Spleen (tissue), 7 donors: ENCODE results near the gene MBNL1.

Experiments
- POLR2A ChIP-seq, 3 donors: fragments of 450-650 bp; IDR thresholded peaks; one replicate each; pipeline ENCODE4 v1.5.1; 2017; ENCODE audit warnings: antibody characterized with exemption in 3 of 3, mild to moderate bottlenecking in 1 of 3
- POLR2AphosphoS5 ChIP-seq, 3 donors: sonication (generic); formaldehyde crosslinking; IDR thresholded peaks; one replicate each; pipeline ENCODE4 v1.5.1; 2017; ENCODE audit warnings: antibody characterized with exemption in 3 of 3
- TF ChIP-seq, protein P1 (sequence below), 11 experiments: fragments of 200-600 bp in 7 of 11; fragments of 450-650 bp in 4 of 11; sonication (generic) in 4 of 11; IDR thresholded peaks in 8 of 11; conservative IDR thresholded peaks in 3 of 11; 1 replicate in 7 of 11; 2 replicates in 4 of 11; pipeline versions ENCODE4 v1.4.0 to v1.8.0; 2016 to 2021; ENCODE audit warnings: antibody characterized with exemption in 11 of 11, inconsistent platforms in 4 of 11, mild to moderate bottlenecking in 1 of 11
- donor health status: DM: no; HTN: no; CAD: no; lungs with moderate emphysema.
- donor health status: DM: no; HTN: no; CAD: no.
- donor health status: DM: no; HTN: no; CAD: no.

DNA sequence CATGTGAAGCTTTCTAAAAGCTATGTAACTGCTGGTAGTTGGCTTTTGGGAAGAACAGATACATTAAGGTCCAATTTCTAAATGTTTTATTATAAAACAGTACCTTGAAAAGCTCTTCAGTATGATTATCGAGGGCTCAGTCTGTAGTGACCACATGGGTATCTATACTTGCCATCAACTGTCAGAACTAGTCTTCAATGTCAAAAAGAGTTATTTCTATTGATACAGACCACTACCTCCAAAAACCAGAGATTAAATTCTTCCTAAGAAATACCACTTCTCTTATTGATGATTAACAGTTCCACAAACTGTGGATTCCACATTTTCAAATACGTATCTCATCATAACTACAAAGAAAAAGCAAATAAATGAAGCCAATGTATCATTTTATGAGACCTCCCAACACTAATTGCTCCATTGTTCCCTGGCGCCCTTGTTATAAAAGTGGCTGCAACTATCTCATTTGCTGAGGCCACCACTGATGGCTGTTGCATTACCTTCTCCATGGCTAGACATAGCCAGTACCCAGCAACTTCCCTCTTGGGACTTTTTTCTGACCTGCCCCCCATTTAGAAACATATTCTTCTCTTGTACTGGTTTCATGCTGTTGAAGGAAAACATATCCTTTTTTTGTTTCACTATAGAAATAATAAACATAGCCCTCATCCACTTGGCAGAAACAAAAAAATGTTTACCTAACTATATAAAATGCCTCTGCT is 33.9 kb upstream of the MBNL1 start:
- TF ChIP-seq, protein P1, sequence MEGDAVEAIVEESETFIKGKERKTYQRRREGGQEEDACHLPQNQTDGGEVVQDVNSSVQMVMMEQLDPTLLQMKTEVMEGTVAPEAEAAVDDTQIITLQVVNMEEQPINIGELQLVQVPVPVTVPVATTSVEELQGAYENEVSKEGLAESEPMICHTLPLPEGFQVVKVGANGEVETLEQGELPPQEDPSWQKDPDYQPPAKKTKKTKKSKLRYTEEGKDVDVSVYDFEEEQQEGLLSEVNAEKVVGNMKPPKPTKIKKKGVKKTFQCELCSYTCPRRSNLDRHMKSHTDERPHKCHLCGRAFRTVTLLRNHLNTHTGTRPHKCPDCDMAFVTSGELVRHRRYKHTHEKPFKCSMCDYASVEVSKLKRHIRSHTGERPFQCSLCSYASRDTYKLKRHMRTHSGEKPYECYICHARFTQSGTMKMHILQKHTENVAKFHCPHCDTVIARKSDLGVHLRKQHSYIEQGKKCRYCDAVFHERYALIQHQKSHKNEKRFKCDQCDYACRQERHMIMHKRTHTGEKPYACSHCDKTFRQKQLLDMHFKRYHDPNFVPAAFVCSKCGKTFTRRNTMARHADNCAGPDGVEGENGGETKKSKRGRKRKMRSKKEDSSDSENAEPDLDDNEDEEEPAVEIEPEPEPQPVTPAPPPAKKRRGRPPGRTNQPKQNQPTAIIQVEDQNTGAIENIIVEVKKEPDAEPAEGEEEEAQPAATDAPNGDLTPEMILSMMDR (IDR thresholded peaks at IDR 0.05 in 8 of 11, conservative IDR thresholded peaks at IDR 0.05 in 3 of 11): no peak
- TF ChIP-seq POLR2AphosphoS5 (IDR thresholded peaks at IDR 0.05) (no peak), POLR2A (IDR thresholded peaks at IDR 0.05) (no peak)
